ENCODE data around the gene FES. TPM values are rescaled to one million over a fixed set of nuclear protein-coding genes. Genes with fewer than 3 reads are reported as not detected.

The FES gene
- total RNA-seq, 1 experiment from 2014 or later: not detected

DNA sequence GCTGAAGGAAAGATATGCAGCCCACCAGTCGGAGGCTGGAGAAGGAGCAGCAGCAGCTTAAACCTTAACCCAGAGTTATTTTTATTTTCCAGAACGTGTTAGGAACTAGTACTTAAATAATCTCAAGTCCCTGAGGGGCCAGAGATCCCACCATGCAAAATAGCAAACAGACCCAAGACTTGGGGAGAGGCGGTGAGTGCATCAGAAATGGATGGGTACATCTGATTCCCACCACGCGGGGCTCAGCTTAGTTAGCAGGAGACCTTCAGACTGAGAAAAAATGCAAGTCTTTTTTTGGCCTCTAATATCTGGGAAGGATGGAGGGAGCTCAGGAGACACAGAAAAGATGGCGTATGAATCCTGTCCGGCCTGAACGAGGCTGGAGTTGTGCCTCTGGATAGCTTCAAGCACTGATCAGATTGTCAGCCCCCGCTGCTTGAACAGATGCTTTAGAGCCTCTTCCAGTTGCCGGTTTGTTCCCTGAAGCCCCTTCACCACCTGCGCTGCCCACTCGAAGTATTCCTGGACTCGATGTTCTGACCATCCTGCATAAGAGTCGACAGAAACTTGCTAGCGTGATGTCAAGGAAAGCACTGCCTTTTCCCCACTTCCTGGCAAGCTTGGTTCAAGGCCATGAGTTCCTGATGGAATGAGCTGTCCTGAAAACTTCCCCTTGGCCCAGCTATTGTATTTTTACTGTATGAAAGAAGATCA lies 46.7 kb downstream of the FES start:
- peak; percentile 27 for DNase-seq (ENCODE audit: low read depth)

DNA sequence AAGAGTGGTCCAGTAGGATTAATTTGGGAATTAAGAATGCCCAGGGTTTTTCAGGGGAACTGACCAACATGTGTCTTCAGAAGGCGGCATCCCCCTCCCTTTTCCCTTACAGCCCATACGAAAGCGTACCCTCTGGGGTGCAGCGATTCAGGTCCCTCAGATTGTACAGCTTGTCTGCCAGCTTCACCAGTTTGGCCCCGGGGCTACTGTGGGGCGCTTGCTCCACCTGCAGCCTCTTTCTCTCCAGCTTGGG lies 47.2 kb downstream of the FES start:
- DNase-seq (ENCODE audit: low read depth): no peak

DNA sequence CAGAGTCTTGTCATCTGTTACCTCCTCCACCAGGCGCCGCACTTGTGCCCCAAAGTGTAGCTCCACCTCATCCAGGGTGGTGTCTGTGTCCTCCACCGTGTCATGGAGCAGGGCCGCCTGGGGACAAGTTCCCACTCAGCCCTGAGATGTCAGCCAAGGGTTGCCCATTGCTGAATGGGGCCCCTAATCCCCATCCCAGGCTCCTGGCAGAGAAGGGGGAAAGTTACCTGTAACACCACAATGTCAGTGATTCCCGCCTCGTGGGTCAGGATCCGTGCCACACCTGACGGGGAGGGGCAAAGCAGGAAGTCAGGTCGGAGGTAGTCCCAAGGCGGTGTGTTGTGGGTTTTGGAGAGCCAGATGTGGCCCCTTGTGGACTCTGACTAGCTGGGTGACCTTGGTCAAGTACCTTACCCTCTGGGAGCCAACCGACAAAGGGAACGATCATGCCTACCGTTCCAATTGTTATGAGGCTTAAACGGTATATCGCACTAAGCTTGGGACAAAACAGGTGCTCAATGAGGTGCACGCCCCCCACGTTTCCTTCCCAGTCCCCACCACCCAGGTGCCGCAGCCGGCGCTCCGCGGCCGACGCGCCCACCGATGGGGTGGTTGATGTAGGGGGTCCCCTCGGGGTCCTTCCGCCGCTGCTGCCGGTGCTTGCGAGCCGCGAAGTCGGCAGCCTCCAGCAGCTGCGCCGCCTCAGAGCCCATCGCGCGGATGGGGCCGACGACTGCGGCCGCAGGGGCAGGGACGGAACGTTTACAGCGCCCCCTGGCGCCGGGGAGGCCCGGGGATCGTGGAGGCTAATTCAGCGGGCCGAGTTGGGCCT lies 47.7 kb downstream of the FES start, which contains the start of gene HDDC3:
Gene HDDC3, minus strand, starts transcription at position 722 of the 832 bp plus-strand sequence. Its CDS starts 9 bp downstream, at position 713.
- DNase-seq (ENCODE audit: low read depth): peak; percentile 87

DNA sequence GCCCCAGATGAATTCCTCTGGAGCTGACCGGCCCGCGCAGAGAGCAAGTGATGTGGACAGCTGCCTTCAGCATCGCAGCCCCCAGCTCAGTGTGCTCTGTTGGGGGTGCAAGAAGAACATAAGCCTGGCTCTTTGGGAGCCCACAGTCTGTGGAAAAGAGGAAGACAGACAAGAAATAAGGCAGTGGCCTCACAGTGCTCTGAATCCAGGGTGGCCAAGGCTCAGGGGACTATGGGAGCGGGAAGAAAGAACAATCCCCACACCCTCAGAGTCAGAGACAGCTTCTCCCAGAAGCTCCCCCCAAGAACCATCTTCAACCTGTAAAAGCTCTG lies 48.3 kb downstream of the FES start:
- no peak for DNase-seq (ENCODE audit: low read depth)

DNA sequence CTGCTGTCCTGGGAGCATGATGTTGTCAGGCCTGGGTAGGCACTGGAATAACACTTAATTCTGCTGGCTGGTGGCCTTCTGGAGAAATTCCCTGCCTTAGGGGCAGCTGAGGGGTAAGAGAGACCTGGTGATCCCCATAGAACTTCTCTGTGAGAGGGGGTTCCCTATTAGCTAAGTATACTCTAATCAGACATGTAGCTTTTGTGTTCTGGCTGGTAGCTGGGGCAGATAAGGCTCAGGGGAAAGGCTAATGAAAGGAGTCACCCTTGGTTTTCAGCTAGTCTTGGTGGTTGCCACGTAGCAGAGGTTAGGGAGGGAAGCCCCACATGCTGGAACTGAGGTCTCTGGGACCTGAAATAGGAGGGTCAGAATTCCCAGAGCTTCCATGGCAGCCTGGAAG lies 49.0 kb downstream of the FES start:
- no peak for DNase-seq (ENCODE audit: low read depth)

DNA sequence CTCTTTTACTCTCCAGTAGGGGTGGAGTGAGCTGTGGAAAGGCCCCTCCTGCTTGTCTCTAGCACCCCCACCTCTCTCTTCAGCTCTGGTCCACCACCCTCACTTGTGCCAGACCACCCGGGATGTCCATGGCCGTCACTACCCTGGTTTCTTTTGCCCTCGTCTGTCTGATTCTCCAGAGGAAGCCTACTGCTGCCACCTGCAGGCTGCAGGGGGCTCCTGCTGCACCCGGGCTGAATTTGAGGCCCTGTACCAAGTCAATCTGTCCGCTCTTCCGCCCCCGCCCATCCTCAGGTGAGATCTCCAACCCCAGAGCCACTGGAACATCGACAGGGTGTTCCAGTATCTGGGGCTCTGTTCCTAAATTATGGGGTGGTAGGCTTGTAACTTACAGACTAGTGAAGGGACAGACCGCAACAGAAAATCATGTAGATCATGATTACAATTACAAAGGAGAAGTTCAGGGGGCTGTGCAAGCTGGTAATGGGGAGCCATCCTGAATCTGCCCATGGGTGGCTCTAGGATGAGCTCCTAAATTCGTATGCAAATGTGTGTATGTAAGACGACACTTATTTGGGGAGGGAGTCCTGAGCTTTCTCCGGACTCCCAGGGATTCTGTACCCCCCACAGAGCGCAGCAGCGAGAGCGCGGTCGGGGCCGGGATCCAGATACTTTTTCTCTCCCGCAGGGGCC lies 50.1 kb downstream of the FES start:
- DNase-seq (ENCODE audit: low read depth): peak; percentile 80

DNA sequence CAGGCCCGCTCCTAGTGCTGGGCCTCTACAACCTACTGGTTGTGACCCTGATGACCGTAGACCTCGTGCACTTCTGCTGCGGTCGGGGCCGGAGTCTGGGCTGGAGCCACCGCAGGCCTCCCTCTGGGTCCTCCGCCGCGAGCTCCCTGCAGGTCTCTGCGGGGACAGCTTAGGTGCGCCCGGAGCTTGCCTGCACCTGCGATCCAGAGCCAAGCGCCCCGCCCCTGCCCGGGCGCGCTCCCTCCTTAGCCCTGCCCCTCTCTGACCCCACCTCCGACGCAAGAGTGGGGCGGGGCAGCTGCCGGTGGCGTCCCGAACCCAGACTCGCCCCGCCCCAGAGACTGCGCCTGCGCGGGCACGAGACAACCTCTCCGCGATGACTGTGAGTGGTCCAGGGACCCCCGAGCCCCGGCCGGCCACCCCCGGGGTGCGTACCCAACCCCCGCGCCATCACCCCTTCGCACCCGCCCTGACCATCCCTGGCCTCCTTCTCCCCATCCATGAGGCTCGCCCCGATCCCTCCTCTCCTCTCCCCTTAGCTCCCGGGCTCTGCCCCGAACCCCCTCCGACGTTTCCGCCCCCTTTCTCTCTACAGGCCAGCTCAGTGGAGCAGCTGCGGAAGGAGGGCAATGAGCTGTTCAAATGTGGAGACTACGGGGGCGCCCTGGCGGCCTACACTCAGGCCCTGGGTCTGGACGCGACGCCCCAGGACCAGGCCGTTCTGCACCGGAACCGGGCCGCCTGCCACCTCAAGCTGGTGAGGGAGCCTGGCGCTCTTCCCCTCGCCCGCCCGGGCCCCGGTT lies 50.8 kb downstream of the FES start, which contains the start of gene UNC45A:
Gene UNC45A, plus strand, starts transcription at position 337 of the 803 bp plus-strand sequence. Its CDS starts 40 bp downstream, at position 377.
- DNase-seq (ENCODE audit: low read depth): peak; percentile 82

- DNase-seq (ENCODE audit: low read depth): no peak
Observed at GRCh38 chr15:90936823-90937222, 52.5 kb downstream of the FES start.

- DNase-seq (ENCODE audit: low read depth): no peak
Observed at GRCh38 chr15:90938261-90938660, 54.0 kb downstream of the FES start.

DNA sequence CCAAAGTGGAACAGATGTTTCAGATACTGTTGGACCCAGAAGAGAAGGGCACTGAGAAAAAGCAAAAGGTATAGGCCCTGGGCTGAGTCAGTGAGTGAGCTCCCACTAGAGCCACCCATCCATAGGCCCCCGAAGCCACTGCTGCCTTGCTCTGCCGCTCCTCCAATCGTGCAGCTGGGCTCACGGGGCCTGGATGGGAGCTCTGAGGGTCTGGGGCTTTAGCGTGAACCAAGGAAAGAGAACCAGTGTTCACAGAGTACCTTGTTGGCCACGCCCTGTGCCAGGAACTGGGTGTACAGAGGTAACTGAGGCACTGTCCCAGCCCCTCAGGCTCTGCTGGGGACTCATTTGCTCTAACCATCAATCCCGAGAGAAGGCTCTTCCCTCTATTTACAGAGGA lies 55.5 kb downstream of the FES start:
- DNase-seq (ENCODE audit: low read depth): no peak

GRCh38 chr15:90941038-90941437 lies 56.7 kb downstream of the FES start:
- DNase-seq (ENCODE audit: low read depth): no peak

DNA sequence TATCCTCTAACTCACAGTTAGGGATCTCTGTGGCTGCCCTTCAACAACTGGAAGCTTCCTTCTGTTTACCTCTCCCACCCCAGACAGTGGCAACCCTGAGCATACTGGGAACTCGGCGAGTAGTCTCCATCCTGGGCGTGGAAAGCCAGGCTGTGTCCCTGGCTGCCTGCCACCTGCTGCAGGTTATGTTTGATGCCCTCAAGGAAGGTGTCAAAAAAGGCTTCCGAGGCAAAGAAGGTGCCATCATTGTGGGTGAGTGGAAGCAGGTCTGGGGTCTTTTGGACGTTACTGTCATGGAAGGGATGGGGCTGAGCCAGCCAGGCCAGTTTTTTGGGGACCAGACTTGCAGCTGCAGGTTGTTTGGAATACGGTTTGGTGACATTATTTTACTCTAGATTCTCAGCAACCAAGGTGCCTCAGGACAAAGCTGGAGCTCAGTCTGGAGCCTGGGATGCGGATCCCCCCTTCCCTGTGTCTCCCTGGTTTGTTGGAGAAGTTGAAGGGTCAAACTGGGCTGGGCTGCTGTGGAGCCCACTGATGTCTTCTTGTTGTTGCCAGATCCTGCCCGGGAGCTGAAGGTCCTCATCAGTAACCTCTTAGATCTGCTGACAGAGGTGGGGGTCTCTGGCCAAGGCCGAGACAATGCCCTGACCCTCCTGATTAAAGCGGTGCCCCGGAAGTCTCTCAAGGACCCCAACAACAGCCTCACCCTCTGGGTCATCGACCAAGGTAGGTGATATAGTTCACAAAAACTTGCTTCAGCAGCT lies 58.2 kb downstream of the FES start:
- no peak for DNase-seq (ENCODE audit: low read depth)

DNA sequence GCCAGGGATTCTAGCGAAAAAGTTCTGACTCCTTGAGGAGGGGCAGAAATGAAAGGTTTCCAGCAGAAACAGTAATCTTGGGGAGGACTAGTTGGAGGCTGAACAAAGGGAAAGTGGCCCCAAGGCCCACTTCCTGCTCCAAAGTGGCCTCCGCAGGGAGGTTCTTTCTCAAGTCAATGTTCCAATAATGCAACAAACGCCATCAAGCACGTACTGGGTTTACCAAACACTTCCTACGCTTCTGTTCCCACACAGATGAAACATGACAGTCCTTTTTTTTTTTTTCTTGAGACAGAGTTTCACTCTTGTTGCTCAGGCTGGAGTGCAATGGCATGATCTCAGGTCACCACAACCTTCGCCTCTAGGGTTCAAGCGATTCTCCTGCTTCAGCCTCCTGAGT lies 60.8 kb downstream of the FES start:
- no peak for DNase-seq (ENCODE audit: low read depth)

Other genes starting within 250 kb of the FES start
- 7.7 and 9.0 TPM in 2 replicates for gene BLM, start 167.2 kb upstream of the FES start, total RNA-seq (2014; rRNA removed; shearing (Covaris generic))
- 16.5 and 33.6 TPM in 2 replicates for gene FURIN, start 15.9 kb upstream of the FES start, total RNA-seq (2014; rRNA removed; shearing (Covaris generic))
- gene MAN2A2, start 18.8 kb downstream of the FES start, total RNA-seq (2014; rRNA removed; shearing (Covaris generic)): 4.2 and 9.6 TPM in 2 replicates
- gene HDDC3, start 48.0 kb downstream of the FES start, total RNA-seq (2014; rRNA removed; shearing (Covaris generic)): 9.9 and 12.4 TPM in 2 replicates
- gene UNC45A, start 50.8 kb downstream of the FES start, total RNA-seq (2014; rRNA removed; shearing (Covaris generic)): 34.0 and 54.9 TPM in 2 replicates
- gene RCCD1, start 70.4 kb downstream of the FES start, total RNA-seq (2014; rRNA removed; shearing (Covaris generic)): 6.4 and 13.0 TPM in 2 replicates
- 262 and 342 TPM in 2 replicates for gene PRC1, start 110.0 kb downstream of the FES start, total RNA-seq (2014; rRNA removed; shearing (Covaris generic))
- 7.3 TPM in 2 replicates for gene VPS33B, start 138.1 kb downstream of the FES start, total RNA-seq (2014; rRNA removed; shearing (Covaris generic))
- not detected in 2 replicates for gene SV2B, start 215.8 kb downstream of the FES start, total RNA-seq (2014; rRNA removed; shearing (Covaris generic))